HG03159 (cell line): ENCODE results near the gene SPAG6.
"Not testable (repeated sequence)": the region's sequence is repeated elsewhere in the genome, so short reads cannot be mapped to it uniquely, and the experiment has no call there.

Experiments used
- ATAC-seq: cut with Tn5 transposase; IDR thresholded peaks from one replicate; pipeline ENCODE4 v1.9.1; 2021; ENCODE audit warnings: mild to moderate bottlenecking, moderate library complexity; ENCODE audit not compliant: unreplicated experiment

The SPAG6 gene

DNA sequence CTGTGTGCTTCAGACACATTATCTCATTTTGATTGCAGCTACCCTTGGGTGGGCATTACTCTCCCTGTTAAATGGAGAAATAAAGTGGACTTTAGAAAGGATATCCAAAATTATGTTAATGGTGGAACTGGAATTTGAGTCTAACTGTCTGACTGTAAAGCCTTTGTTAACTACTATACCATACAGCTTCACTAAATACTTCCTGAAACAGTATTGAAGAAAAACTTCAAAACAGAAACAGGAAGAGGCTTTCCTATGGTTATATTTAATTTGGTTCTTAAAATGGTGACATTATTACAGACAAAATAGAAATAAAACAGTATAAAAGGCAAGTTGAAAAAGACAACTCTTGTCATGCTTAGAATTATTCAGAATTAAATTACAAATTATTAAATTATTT lies 25.0 kb downstream of the SPAG6 start:
- ATAC-seq = no peak

DNA sequence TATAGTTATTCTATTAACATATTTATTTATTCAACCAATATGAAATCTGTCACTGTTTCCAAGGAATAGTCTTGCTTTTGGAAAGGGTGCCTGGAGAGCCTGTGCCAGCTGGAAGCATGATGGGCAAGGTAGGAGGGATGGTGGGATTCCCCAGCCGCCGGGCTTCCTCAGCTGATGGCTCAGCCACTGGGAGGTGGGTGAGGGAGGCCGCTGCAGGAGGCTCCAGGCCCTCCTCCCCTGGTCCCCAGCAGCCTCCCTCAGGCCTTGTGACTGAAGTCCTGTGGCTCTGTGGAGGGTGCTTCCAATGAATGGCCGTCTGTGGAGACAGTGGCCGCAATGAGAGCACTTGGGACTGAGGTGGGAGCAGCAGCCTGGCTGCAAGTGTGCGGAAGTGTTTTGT lies 27.0 kb downstream of the SPAG6 start:
- ATAC-seq = no peak

DNA sequence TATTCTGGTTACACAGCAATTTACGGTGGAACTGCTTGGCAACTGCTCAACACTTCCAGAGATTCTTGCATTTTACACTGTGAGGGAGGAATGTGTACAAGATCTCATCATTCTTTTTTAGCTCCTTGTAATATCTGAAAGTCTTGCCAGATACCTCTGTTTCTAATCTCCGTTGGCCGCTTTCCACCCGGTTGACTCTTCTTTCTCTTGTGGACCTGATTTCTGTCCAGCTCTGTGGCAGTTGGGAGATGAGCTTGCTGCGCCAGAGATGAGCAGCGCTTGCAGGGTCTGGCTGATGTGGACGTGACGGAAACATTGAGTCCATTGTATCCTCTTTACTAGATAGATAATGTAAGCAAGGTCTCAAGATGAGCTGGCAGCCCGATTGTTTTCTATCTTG lies 27.6 kb downstream of the SPAG6 start:
- ATAC-seq = no peak

DNA sequence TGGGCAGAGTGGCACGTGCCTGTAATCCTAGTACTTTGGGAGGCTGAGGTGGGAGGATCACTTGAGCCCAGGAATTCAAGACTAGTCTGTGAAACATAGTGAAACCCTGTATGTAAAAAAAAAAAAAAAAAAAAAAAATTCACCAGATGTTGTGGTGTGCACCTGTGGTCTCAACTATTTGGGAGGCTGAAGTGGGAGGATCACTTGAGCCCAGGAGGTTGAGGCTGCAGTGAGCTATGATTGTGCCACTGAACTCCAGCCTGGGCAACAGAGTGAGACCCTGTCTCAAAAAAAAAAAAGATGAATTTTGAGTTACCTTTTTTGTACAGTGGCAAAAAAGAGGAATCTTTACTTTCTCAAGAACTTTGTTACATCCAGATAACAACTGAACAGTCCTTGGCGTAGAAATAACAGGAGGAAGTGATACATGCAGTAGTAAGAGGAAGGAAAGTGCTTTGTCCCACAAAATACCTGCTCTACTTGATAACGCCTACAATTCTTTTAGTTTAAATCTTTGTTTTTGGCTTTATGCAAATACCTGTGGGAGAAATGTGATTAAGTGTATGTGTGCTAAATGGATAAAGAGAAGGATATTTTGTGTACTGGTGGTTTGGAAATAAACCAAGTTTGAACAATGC lies 29.3 kb downstream of the SPAG6 start:
- ATAC-seq = no peak

DNA sequence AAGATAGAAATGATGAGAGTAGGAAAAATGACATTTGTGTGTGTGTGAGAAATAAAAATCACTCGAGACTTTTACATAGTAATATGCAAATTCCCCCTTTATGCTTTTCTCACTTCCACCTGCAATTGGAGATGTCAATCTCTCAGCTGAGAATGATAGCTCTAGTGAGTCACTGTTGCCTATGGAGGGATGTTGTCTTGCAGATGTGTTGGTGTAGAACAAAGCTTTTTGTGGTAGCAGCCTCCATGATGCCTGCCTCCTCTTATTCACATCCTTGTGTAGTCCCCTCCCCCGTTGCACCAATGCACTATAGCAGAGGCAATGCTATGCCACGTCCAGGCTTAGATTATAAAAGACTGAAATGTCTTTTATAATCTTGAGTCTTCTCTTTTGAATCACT lies 33.8 kb downstream of the SPAG6 start:
- ATAC-seq = peak; percentile 73

DNA sequence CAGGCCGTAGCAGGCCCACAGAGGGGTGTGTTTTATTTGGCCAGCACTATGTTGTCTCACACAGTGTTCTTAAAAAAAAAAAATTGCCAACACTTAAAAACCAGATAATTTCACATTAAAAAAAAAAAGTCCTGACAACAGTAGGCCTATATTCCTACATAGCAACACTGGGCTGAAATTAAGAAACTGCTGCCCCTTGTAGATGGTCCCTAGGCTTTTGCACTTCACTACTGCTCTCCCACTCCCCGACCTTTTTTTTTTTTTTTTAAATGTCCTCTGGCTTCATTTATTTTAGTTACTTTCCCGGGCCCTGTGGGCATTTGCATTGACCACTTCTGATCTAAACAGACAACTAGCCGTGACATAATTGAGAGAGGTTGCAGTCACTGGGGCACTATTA lies 36.0 kb downstream of the SPAG6 start:
- no peak for ATAC-seq

DNA sequence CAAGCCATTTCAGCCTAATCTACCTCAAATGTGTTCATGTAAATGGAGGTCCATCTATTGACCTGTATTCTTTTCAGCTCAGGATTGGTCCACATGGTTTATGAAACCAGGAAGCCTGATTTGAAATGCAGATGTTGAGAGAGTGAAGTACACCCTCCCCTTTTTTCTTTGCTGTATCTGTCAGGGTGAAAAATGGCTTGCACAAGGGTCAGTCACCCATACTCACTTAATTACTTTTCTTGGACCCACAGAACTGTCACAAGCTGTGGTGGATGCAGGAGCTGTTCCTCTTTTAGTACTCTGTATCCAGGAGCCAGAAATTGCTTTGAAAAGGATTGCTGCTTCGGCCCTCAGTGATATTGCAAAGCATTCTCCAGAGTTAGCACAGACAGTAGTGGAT lies 41.2 kb downstream of the SPAG6 start:
- no peak for ATAC-seq

DNA sequence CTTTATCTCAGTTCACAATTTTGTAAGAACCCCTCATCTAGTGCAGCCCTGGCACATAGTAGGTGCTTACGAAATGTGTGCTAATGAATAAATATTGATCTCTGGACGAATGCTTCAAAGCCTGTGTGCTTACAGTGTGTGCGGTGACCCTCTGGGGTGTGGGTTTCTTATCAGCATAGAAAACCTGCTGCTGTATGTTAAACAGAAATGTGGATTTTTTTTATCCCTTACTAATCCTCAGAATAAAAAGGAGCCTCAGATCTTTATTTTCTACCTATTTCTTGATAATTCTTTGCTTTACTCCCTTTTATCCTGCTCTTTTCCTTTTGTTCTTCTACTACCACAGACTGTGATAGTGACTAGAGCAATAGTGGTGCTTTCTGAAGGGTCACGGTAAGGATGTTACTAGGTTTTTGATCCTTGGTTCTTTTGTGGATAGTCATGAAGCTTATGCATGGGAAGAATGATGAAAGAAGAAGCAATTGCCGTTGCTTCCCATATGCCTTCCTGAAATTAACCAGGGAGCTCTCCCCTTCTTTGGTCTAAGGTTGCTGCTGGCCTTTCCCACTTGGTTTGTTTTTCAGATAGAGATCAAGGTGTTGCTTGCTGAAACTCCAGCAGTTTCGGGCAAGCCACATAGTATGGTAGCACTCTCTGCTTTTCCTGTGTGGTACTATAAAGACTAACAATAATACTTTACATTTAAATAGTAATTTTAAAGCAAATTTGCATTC lies 44.7 kb downstream of the SPAG6 start:
- no peak for ATAC-seq

DNA sequence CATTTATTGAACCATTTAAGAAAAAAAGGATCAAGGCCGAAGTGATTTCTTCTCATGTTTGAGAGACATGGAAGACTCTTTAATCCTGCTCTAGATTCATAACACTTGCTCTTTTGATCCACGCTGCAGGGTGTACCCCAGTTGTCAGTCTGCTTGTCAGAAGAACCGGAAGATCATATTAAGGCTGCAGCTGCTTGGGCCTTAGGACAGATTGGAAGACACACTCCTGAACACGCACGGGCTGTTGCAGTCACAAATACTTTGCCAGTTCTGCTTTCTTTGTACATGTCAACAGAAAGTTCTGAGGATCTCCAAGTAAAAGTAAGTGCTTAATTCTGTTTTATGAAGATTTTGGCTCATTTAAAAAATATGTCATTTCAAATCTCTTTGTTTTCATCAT lies 46.3 kb downstream of the SPAG6 start:
- no peak for ATAC-seq

DNA sequence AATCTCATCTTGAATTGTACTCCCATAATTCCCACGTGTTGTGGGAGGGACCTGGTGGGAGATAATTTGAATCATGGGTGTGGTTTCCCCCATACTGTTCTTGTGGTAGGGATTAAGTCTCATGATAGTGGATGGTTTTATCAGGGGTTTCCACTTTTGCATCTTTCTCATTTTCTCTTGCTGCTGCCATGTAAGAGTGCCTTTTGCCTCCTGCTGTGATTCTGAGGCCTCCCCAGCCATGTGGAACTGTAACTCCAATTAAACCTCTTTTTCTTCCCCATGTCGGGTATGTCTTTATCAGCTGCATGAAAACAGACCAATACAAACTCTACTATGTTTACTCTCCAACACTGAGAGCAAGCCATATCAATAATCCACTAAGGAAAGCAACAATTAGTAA lies 50.9 kb downstream of the SPAG6 start:
- not testable (repeated sequence) for ATAC-seq

DNA sequence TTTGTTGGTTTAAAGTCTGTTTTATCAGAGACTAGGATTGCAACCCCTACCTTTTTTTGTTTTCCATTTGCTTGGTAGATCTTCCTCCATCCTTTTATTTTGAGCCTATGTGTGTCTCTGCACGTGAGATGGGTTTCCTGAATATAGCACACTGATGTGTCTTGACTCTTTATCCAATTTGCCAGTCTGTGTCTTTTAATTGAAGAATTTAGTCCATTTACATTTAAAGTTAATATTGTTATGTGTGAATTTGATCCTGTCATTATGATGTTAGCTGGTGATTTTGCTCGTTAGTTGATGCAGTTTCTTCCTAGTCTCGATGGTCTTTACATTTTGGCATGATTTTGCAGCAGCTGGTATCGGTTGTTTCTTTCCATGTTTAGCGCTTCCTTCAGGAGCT lies 61.6 kb downstream of the SPAG6 start:
- ATAC-seq = not testable (repeated sequence)

DNA sequence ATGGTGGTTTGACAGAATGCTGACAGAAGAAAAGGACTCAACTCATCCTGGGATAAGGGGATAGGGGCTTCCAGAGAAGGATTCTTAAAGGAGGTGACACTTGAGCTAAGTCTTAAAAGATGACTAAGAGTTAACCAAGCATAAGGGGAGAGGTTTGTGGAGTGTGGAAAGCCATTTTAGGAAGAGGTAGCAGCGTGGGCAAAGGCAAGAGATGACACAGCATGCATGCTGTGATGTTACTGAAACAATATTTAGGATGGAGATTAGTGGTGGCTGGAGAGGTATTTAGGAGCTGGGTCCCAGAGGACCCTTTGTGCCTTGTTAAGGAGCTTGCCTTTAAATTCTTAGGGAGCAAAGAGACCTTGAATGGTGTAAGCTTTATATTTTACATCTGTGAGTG lies 65.1 kb downstream of the SPAG6 start:
- no peak for ATAC-seq

DNA sequence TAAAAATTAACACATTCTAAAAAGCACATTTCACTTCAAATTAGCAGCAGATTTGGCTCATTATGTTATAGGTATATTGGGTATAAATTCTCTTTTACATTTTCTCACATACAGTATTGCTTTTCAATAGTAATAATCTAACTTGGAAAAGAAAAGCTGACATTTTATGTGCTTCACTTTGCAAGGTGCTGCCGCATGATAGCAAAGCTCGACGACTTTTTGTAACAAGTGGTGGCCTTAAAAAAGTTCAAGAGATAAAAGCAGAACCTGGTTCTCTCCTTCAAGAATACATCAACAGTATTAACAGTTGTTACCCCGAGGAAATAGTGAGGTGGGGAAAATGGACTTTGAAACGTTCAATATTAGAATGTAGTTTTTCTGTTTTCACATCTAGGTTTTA lies 65.5 kb downstream of the SPAG6 start:
- no peak for ATAC-seq

DNA sequence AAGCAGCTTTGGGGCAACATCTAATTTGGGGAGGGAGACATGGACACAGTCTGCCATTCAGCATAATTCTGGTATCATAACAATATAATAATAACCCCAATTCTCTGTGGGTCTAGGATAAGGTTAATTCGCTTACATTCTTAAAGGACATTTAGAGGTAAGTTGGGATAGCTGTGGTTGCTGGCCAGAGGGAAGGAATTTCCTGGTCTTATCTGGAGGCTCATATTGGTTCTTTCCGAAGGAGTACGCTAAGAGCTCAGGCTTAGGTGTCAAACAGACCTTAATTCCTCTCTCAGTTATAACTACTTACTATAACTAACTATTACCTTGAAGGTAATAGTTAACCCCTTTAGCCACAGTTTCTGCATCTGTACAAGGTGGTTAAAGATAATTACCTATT lies 68.8 kb downstream of the SPAG6 start:
- no peak for ATAC-seq

DNA sequence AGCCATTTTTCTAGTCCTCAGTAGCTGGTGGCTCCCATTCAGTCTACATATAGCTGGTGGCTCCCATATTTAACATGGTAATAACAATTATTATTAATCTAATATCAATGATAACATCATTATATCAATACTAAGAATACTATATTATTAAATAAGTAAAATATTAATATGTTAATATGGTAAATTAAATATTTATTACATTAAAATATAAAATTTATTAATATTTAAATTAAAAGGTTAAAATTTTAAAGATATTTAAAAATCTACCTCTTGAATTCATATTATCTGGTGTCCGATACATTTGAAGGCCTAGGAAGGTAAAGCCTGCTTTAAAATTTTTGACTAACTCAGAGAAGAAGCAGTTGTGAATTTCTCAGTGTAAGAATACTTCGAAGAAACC lies 69.8 kb downstream of the SPAG6 start:
- ATAC-seq = no peak

DNA sequence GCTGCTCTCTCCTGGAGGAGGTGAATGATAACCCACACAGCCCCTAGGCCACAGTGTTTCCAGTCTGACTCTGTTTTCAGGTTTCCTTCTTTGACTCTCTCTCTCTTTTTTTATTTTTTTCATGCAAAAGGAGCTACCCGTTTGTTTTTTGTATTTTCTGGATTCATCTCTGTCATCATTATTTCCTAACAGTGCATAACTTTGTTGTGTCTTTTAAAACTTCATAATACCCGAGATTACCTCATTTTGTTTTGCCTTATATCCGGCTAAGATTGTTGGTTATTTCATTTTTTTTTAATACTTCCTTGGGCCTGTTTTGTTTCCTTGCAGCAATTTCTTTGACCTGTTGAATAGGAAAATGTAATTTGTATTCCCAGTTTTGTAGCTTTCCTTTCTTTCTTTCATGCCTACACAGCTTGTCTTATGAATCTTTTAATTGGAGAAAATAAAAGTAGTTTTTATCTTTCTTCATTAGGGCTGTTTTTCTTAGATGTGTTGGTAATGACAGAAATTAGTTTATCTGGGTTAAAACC lies 72.5 kb downstream of the SPAG6 start:
- no peak for ATAC-seq

DNA sequence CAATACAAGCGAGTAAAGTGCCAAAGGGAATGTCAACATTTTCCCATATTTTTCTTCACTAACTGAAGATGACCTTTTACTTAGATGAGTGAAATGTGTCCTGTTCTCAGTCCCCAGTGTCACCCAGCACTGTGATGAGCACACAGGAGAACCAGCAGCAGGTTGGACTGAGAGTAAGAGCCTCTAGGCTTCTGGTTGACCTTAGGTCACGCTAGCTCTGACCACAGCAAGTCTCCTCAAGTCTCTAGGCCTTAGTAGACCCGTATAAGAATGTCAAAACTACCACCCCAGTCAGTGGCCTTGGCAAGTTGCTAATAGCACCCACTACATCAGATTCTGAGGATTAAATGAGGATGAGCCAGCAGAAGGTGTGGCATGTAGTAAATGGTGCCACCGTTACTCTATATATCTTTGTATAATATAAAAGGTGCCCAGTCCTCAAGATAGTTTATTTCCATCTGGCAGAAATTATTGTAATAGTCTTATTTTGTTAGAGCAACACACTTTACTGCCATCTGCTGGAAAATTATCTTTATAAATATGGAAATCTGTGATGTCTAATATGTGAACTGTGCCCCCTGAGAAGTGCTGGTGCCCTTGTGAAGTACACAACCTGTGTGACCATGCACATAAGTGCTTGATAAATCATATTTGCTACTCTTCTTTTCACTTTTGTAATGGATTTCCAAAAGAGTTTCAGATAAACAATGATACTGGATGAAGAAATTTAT lies 75.7 kb downstream of the SPAG6 start:
- no peak for ATAC-seq

DNA sequence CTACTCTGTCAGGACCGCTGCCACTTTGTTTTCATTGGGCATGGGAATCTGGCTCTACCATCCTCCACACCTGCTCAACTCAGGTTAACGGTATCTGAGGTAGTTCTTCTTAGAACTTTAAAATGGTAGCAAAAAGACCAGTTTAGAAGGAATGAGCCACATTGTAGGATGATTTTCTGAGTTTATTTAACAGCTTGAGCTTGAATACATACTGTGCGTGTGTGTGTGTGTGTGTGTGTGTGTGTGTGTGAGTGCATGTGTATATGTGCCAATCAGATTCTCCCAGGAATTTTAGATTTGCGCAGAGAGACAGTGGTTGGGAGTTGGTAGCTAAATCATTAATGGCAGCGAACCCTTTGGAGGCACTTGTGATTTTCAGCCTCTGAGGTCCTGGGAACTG lies 81.4 kb downstream of the SPAG6 start:
- ATAC-seq = no peak

DNA sequence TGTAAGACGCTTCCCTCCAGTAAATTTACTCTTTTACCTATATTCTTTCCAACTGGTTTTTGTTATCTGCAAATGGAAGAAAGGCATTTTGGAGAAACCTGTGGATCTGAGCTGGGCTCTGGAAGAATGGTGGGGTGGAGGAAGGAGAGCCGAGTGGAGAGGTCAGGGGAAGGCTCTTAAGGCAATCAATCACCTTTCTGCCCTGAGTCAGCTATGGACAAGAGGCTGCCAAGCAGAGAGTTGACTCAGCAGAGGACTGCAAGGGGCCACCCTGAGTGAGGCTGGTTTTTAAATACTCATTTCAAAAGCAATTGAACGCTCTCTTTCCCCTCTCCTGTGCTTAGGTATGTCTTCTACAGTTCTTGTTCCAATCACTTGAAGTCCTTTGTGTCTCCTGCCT lies 81.8 kb downstream of the SPAG6 start:
- no peak for ATAC-seq

DNA sequence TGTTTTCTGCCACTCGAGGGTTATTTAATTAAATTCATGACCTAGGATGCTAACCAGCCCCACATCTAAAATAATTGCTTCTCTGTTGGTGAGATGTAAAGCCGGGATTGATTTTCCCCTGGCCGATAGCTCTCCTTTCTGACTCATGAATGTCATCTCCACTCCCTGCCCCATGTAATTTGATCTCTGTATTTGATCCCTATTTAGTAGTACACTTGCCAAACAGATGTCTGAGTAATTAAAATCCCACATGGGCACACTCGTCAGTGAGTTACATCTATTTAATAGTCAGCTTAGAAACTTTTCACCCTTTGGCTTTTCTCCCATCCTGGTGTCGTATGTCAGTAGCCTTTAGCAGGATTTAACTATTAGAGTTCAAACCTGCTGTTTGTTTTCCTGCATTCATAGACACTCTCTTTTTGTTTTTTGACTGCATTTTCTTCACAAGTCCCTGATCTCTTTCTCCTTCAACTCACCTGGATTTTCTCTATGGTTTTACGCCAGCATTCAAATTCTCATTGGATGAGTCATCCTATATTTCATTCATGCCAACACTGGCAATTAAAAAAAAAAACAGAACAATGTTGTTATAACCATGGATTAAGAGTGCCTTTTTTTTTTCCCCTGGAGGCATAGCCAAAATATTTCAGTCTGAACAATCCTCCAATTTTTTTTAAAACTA lies 82.7 kb downstream of the SPAG6 start:
- no peak for ATAC-seq

DNA sequence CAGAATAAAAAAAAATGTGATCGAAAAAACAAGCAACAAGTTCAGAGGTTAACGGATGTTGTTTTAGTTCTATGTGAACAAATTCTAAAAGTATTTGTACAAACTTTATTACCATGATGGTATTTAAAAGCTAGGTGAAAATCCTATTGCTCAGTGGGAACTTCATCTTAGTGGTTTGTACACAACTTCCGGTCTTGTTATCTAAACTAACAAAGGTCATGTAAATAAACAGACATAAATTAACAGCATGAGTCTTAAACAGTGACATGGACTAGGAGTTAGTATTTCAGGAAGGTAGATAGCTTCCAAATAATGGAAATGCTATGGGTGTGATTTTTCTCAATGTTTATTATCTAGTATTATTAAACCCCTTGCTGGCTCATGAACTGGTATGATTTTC lies 83.8 kb downstream of the SPAG6 start:
- no peak for ATAC-seq
